ENCODE results near the gene NUP54.

DNA sequence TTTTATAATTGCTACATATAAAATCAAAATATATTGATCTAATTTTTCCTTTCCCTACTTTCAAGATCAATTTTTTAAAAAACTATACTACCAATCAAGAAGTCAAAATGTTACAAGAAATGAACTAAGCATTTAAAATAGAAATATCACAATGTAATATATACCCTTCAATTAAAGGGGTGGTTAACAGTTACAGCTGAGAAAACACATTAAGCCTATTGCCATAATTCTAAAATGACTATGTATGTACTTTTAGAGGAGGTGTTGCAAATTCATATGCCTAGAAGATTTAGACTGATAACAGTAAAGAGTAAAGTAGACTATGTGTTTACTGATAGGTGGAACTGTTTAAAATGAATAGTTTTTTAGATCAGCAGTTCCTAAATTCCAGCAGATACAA is 3.7 kb downstream of the NUP54 start:
- TF ChIP-seq, protein P1, sequence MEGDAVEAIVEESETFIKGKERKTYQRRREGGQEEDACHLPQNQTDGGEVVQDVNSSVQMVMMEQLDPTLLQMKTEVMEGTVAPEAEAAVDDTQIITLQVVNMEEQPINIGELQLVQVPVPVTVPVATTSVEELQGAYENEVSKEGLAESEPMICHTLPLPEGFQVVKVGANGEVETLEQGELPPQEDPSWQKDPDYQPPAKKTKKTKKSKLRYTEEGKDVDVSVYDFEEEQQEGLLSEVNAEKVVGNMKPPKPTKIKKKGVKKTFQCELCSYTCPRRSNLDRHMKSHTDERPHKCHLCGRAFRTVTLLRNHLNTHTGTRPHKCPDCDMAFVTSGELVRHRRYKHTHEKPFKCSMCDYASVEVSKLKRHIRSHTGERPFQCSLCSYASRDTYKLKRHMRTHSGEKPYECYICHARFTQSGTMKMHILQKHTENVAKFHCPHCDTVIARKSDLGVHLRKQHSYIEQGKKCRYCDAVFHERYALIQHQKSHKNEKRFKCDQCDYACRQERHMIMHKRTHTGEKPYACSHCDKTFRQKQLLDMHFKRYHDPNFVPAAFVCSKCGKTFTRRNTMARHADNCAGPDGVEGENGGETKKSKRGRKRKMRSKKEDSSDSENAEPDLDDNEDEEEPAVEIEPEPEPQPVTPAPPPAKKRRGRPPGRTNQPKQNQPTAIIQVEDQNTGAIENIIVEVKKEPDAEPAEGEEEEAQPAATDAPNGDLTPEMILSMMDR (IDR thresholded peaks at IDR 0.05; ENCODE audit: insufficient read depth, low read length, poor library complexity, severe bottlenecking): no peak
- no peak for TF ChIP-seq EZH2phosphoT487 (conservative IDR thresholded peaks at IDR 0.05; ENCODE audit: low read length)

All from SU-DHL-6 (cell line).